GM19372 (cell line): ENCODE results near the gene FLT4.

Source experiments
- ATAC-seq: cut with Tn5 transposase; IDR thresholded peaks from one replicate; pipeline ENCODE4 v1.9.1; 2021; ENCODE audit warnings: mild to moderate bottlenecking, low read depth, moderate library complexity; ENCODE audit not compliant: unreplicated experiment

FLT4 gene

GRCh38 chr5:180643191-180643851 is 6.1 kb downstream of the FLT4 start:
- no peak for ATAC-seq

- ATAC-seq = no peak
Measured at GRCh38 chr5:180642779-180643178, 6.6 kb downstream of the FLT4 start.

GRCh38 chr5:180642181-180642775 is 7.1 kb downstream of the FLT4 start:
- ATAC-seq = no peak

- no peak for ATAC-seq
Measured at GRCh38 chr5:180641566-180641900, 7.9 kb downstream of the FLT4 start.

- no peak for ATAC-seq
Measured at GRCh38 chr5:180640861-180641565, 8.4 kb downstream of the FLT4 start.

- ATAC-seq = no peak
Measured at GRCh38 chr5:180640611-180640860, 8.9 kb downstream of the FLT4 start.

GRCh38 chr5:180639741-180640610 is 9.4 kb downstream of the FLT4 start:
- ATAC-seq = no peak

- ATAC-seq = no peak
Measured at GRCh38 chr5:180639287-180639686, 10.1 kb downstream of the FLT4 start.

GRCh38 chr5:180637962-180638680 is 11.3 kb downstream of the FLT4 start:
- no peak for ATAC-seq

GRCh38 chr5:180636403-180637075 is 12.9 kb downstream of the FLT4 start:
- no peak for ATAC-seq

GRCh38 chr5:180636016-180636402 is 13.4 kb downstream of the FLT4 start:
- ATAC-seq = no peak

GRCh38 chr5:180633283-180634177 is 15.9 kb downstream of the FLT4 start:
- no peak for ATAC-seq

GRCh38 chr5:180632768-180633167 is 16.6 kb downstream of the FLT4 start:
- no peak for ATAC-seq

- no peak for ATAC-seq
Measured at GRCh38 chr5:180631549-180632383, 17.6 kb downstream of the FLT4 start.

GRCh38 chr5:180630426-180630825 is 19.0 kb downstream of the FLT4 start:
- no peak for ATAC-seq

GRCh38 chr5:180629831-180630382 is 19.5 kb downstream of the FLT4 start:
- ATAC-seq = no peak

GRCh38 chr5:180628827-180629750 is 20.3 kb downstream of the FLT4 start:
- ATAC-seq = no peak
